K562 (cell line): ENCODE measurements around the gene ZSWIM9.

Experiments used
- CEBPB ChIP-seq: fragments of 450-650 bp; IDR thresholded peaks from 2 replicates; pipeline ENCODE4 v1.6.1; 2016; ENCODE audit warnings: missing genetic modification characterization, missing compliant biosample characterization
- FOXP1 ChIP-seq: sonication (generic); formaldehyde crosslinking; IDR thresholded peaks from 2 replicates; pipeline ENCODE4 v1.8.0; 2022; ENCODE audit warnings: mild to moderate bottlenecking, missing genetic modification reagents
- KLF6 ChIP-seq: fragments of 250-450 bp; sonication (Bioruptor Pico); IDR thresholded peaks from 2 replicates; pipeline ENCODE4 v1.4.0; 2020; ENCODE audit warnings: mild to moderate bottlenecking, moderate library complexity, borderline replicate concordance
- MBD2 ChIP-seq: sonication (generic); IDR thresholded peaks from 2 replicates; pipeline ENCODE4 v1.6.1; 2016; ENCODE audit warnings: low read depth, borderline replicate concordance
- MYNN ChIP-seq, 2 experiments: sonication (generic); formaldehyde crosslinking in 1 of 2; IDR thresholded peaks; 2 replicates each; pipeline versions ENCODE4 v1.5.0 to v1.6.1; 2016 to 2020; ENCODE audit warnings: antibody characterized with exemption in 1 of 2, missing genetic modification reagents in 1 of 2
- PHB ChIP-seq: fragments of 250-450 bp; sonication (Bioruptor Pico); IDR thresholded peaks from 2 replicates; pipeline ENCODE4 v1.5.0; 2021
- POLR2B ChIP-seq: fragments of 450-650 bp; IDR thresholded peaks from 2 replicates; pipeline ENCODE4 v1.6.1; 2018; ENCODE audit warnings: low read depth; ENCODE audit not compliant: partially characterized antibody
- ZNF699 ChIP-seq: fragments of 250-450 bp; sonication (Bioruptor Pico); IDR thresholded peaks from 2 replicates; pipeline ENCODE4 v1.8.0; 2021; ENCODE audit warnings: mild to moderate bottlenecking, moderate library complexity; ENCODE audit not compliant: insufficient replicate concordance
- TF ChIP-seq, protein P1 (sequence below): fragments of 450-650 bp; IDR thresholded peaks from 2 replicates; pipeline ENCODE4 v1.6.1; 2016; ENCODE audit warnings: mild to moderate bottlenecking, moderate library complexity
- TF ChIP-seq, protein P2 (sequence below): sonication (generic); formaldehyde crosslinking; IDR thresholded peaks from 2 replicates; pipeline ENCODE4 v1.5.0; 2020; ENCODE audit warnings: missing genetic modification reagents
- TF ChIP-seq, protein P3 (sequence below), 2 experiments: fragments of 450-650 bp; formaldehyde crosslinking in 1 of 2; IDR thresholded peaks; 2 replicates each; pipeline versions ENCODE4 v1.4.0 to v1.6.1; 2014 to 2020; ENCODE audit warnings: mild to moderate bottlenecking in 2 of 2, borderline replicate concordance in 1 of 2, low read depth in 1 of 2

DNA sequence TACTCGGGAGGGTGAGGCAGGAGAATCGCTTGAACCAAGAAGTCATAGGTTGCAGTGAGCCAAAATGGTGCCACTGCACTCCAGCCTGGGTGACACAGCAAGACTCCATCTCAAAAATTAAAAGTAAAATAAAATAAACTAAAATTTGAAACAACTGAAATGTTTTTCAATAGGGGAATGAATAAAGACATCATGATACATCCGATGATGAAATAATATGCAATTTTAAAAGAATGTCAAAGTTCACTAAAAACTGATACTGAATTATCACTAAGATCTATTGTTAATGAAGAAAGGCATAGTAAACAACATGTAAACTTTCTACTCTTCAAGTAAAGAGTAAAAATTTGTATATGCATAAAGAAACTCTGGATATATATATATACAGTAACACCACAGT is 76.7 kb downstream of the ZSWIM9 start:
- TF ChIP-seq CEBPB: no peak
- TF ChIP-seq, protein P1, sequence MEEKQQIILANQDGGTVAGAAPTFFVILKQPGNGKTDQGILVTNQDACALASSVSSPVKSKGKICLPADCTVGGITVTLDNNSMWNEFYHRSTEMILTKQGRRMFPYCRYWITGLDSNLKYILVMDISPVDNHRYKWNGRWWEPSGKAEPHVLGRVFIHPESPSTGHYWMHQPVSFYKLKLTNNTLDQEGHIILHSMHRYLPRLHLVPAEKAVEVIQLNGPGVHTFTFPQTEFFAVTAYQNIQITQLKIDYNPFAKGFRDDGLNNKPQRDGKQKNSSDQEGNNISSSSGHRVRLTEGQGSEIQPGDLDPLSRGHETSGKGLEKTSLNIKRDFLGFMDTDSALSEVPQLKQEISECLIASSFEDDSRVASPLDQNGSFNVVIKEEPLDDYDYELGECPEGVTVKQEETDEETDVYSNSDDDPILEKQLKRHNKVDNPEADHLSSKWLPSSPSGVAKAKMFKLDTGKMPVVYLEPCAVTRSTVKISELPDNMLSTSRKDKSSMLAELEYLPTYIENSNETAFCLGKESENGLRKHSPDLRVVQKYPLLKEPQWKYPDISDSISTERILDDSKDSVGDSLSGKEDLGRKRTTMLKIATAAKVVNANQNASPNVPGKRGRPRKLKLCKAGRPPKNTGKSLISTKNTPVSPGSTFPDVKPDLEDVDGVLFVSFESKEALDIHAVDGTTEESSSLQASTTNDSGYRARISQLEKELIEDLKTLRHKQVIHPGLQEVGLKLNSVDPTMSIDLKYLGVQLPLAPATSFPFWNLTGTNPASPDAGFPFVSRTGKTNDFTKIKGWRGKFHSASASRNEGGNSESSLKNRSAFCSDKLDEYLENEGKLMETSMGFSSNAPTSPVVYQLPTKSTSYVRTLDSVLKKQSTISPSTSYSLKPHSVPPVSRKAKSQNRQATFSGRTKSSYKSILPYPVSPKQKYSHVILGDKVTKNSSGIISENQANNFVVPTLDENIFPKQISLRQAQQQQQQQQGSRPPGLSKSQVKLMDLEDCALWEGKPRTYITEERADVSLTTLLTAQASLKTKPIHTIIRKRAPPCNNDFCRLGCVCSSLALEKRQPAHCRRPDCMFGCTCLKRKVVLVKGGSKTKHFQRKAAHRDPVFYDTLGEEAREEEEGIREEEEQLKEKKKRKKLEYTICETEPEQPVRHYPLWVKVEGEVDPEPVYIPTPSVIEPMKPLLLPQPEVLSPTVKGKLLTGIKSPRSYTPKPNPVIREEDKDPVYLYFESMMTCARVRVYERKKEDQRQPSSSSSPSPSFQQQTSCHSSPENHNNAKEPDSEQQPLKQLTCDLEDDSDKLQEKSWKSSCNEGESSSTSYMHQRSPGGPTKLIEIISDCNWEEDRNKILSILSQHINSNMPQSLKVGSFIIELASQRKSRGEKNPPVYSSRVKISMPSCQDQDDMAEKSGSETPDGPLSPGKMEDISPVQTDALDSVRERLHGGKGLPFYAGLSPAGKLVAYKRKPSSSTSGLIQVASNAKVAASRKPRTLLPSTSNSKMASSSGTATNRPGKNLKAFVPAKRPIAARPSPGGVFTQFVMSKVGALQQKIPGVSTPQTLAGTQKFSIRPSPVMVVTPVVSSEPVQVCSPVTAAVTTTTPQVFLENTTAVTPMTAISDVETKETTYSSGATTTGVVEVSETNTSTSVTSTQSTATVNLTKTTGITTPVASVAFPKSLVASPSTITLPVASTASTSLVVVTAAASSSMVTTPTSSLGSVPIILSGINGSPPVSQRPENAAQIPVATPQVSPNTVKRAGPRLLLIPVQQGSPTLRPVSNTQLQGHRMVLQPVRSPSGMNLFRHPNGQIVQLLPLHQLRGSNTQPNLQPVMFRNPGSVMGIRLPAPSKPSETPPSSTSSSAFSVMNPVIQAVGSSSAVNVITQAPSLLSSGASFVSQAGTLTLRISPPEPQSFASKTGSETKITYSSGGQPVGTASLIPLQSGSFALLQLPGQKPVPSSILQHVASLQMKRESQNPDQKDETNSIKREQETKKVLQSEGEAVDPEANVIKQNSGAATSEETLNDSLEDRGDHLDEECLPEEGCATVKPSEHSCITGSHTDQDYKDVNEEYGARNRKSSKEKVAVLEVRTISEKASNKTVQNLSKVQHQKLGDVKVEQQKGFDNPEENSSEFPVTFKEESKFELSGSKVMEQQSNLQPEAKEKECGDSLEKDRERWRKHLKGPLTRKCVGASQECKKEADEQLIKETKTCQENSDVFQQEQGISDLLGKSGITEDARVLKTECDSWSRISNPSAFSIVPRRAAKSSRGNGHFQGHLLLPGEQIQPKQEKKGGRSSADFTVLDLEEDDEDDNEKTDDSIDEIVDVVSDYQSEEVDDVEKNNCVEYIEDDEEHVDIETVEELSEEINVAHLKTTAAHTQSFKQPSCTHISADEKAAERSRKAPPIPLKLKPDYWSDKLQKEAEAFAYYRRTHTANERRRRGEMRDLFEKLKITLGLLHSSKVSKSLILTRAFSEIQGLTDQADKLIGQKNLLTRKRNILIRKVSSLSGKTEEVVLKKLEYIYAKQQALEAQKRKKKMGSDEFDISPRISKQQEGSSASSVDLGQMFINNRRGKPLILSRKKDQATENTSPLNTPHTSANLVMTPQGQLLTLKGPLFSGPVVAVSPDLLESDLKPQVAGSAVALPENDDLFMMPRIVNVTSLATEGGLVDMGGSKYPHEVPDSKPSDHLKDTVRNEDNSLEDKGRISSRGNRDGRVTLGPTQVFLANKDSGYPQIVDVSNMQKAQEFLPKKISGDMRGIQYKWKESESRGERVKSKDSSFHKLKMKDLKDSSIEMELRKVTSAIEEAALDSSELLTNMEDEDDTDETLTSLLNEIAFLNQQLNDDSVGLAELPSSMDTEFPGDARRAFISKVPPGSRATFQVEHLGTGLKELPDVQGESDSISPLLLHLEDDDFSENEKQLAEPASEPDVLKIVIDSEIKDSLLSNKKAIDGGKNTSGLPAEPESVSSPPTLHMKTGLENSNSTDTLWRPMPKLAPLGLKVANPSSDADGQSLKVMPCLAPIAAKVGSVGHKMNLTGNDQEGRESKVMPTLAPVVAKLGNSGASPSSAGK: no peak
- TF ChIP-seq MYNN (IDR thresholded peaks at IDR 0.05): no peak
- no peak for TF ChIP-seq MYNN (CRISPR knock-in tag; IDR thresholded peaks at IDR 0.05)
- no peak for TF ChIP-seq ZNF699
- TF ChIP-seq PHB: no peak
- no peak for TF ChIP-seq KLF6 (CRISPR knock-in tag)
- TF ChIP-seq, protein P2, sequence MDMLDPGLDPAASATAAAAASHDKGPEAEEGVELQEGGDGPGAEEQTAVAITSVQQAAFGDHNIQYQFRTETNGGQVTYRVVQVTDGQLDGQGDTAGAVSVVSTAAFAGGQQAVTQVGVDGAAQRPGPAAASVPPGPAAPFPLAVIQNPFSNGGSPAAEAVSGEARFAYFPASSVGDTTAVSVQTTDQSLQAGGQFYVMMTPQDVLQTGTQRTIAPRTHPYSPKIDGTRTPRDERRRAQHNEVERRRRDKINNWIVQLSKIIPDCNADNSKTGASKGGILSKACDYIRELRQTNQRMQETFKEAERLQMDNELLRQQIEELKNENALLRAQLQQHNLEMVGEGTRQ: no peak
- TF ChIP-seq POLR2B: no peak
- TF ChIP-seq, protein P3, sequence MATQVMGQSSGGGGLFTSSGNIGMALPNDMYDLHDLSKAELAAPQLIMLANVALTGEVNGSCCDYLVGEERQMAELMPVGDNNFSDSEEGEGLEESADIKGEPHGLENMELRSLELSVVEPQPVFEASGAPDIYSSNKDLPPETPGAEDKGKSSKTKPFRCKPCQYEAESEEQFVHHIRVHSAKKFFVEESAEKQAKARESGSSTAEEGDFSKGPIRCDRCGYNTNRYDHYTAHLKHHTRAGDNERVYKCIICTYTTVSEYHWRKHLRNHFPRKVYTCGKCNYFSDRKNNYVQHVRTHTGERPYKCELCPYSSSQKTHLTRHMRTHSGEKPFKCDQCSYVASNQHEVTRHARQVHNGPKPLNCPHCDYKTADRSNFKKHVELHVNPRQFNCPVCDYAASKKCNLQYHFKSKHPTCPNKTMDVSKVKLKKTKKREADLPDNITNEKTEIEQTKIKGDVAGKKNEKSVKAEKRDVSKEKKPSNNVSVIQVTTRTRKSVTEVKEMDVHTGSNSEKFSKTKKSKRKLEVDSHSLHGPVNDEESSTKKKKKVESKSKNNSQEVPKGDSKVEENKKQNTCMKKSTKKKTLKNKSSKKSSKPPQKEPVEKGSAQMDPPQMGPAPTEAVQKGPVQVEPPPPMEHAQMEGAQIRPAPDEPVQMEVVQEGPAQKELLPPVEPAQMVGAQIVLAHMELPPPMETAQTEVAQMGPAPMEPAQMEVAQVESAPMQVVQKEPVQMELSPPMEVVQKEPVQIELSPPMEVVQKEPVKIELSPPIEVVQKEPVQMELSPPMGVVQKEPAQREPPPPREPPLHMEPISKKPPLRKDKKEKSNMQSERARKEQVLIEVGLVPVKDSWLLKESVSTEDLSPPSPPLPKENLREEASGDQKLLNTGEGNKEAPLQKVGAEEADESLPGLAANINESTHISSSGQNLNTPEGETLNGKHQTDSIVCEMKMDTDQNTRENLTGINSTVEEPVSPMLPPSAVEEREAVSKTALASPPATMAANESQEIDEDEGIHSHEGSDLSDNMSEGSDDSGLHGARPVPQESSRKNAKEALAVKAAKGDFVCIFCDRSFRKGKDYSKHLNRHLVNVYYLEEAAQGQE (IDR thresholded peaks at IDR 0.05; ENCODE audit: borderline replicate concordance): no peak
- TF ChIP-seq, protein P3 (CRISPR knock-in tag; IDR thresholded peaks at IDR 0.05; ENCODE audit: low read depth): no peak
- no peak for TF ChIP-seq FOXP1 (CRISPR knock-in tag)
- no peak for TF ChIP-seq MBD2
